Right ventricle myocardium superior (tissue), 1 donor: ENCODE data around the gene ZNF22. TPM values are rescaled to one million over a fixed set of nuclear protein-coding genes. Genes with fewer than 3 reads are reported as not detected.

Experiments used
- ATAC-seq: fragments of 200-7000 bp; cut with Tn5 transposase; one replicate; pipeline ENCODE4 v1.9.1; 2020; ENCODE audit warnings: mild to moderate bottlenecking; ENCODE audit not compliant: poor library complexity
- DNase-seq: peaks from one replicate; pipeline ENCODE4 v3.0.0-alpha.2; 2020
- intact Hi-C: fragments of 100-400 bp; cut with DNase I; formaldehyde crosslinking; loops from one replicate; pipeline ENCODE4 v1.11.2; 2022
- total RNA-seq: library from RNA; stranded (reverse); fragmentation: NEBNext Ultra II Directional; extraction: Animal tissue kit (Norgen Biotek cat#: 25700); gene quantifications from one replicate; pipeline ENCODE4 v1.2.1, GENCODE V29; 2021
- donor health status: DM: no; HTN: yes; CAD: no; lungs with severe emphysema.

The ZNF22 gene
- total RNA-seq, 1 donor from 2014 or later, result 11.4 TPM

DNA sequence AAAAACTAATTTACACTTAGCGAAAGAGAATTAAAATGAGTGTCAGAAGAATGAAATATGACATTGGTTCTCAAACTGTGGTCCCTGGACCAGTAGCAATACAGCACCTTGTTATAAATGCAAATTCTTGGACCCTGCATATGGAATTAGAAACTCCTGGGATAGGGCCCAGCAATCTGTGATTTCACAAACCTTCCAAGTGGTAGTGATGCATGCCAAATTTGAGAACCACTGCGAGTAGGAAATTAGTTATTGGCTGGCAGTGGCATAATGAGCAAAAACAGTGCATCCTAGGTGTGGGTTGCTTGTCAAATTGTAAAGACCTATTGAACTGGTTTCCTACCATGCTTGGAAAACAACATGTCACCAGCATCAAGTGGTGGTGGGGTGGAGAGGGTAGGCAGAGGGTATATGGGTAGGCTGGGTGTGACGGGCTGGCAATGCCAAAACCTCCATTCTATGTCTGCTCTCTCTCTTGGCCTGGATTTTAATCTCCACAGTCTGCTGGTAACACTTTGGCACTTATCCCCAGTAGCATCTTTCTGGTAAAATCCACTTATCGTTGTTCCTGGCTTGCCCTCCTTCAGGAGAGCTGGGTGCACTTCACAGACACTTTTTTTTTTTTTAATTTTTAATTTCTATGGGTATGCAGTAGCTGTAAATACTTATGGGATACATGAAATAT is 50.0 kb downstream of the ZNF22 start:
- ATAC-seq (no peak), DNase-seq (no peak)
- intact Hi-C loops, result no loop called here

- intact Hi-C loops, result no loop called here
- ATAC-seq (no peak), DNase-seq (no peak)
Observed at GRCh38 chr10:45052700-45053099, 52.0 kb downstream of the ZNF22 start.

DNA sequence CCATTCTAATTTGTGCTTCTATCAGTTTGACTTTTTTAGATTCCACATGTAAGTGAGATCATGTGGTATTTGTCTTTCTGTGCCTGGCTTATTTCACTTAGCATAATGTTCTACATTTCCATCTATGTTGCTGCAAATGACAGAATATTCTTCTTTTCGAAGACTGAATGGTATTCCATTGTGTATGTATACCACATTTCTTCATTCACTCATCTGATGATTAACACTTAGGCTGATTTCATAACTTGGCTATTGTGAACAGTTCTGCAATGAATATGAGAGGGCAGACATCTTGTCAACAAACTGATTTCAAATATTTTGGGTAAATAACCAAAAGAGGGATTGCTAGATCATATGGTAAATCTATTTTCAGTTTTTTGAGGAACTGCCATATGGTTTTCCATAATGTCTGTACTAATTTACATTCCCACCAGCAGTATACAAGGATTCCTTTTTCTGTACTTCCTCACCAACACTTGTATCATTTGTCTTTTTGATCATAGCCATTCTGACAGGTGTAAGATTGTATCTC is 52.9 kb downstream of the ZNF22 start:
- ATAC-seq (no peak), DNase-seq (no peak)
- intact Hi-C loops, result no loop called here

Other genes with a start within 250 kb of the ZNF22 start
- gene TMEM72, start 89.6 kb upstream of the ZNF22 start, total RNA-seq, result not detected
- gene RASSF4, start 41.1 kb upstream of the ZNF22 start, total RNA-seq, result 87.5 TPM
- 35.1 TPM for gene DEPP1, start 22.1 kb upstream of the ZNF22 start, total RNA-seq